Stimulated activated CD4-positive, alpha-beta T cell treated with anti-CD3 and anti-CD28 coated beads, Interleukin-12 subunit alpha, Interleukin-12 subunit beta, amount 100 ng/mL, for 48 hours (primary cell): ENCODE data around the gene NIP7.
"Not testable (repeated sequence)": the region's sequence is repeated elsewhere in the genome, so short reads cannot be mapped to it uniquely, and the experiment has no call there.

Experiments used
- DNase-seq, 3 donors: peaks; one replicate each; pipeline ENCODE4 v3.0.0-alpha.2; 2020; ENCODE audit warnings: low read depth in 2 of 3, low spot score in 1 of 3

Gene NIP7

DNA sequence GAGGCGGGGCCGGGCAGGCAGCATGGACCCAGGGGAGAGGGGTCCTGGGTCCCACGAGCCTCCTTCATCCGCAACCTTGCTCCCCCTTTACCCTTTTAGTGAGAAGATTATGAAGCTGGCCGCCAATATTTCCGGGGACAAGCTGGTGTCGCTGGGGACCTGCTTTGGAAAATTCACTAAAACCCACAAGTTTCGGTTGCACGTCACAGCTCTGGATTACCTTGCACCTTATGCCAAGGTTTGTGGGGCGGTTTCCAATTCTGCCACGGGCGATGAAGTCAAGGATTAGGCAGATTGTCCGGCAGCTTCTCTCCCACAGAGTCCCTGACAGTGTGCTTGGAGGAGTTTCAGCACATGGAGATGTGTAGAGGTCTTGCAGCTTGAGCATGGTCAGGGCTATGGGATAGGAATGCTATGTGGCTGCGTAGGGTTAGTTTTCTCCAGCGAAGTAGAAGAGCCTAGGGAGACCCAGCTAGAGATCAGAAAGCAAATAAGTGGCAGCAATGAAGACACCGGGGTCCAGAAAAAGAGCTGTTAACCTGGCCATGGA is 598 bp downstream of the NIP7 start:
- DNase-seq: peak in 2 of 3 donors; percentile 13 to 29

DNA sequence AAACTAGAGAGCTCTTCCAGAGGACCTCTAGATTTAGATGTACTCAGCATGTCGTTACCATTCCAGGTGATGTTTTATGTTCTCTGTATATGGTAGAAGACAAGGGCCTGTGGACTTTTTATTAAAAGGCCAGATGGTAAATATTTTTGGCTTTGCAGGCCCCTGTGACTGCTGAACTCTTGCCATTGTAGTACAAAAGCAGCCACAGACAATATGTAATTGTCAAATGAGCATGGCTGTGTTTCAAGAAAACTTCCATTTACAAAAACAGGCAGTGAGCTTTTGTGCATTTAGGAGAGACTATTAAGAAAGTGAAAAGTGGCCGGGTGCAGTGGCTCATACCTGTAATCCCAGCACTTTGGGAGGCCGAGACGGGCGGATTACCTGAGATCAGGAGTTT is 4.6 kb downstream of the NIP7 start:
- DNase-seq: no peak

DNA sequence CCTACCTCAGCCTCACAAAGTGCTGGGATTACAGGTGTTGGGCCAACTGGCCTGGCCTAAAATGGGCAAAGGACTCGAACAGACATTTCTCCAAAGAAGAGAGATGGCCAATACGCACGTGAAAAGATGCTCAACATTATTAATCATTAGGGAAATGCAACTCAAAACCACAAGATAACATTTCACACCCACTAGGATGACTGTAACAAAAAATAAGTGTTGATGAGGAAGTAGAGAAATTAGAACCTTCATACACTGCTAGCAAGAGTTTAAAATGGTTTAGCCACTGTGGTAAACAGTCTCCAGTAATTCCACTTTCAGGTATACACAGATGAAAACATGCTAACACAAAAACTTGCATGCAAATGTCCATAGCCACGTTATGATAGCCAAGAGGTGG is 6.4 kb downstream of the NIP7 start:
- no peak for DNase-seq

DNA sequence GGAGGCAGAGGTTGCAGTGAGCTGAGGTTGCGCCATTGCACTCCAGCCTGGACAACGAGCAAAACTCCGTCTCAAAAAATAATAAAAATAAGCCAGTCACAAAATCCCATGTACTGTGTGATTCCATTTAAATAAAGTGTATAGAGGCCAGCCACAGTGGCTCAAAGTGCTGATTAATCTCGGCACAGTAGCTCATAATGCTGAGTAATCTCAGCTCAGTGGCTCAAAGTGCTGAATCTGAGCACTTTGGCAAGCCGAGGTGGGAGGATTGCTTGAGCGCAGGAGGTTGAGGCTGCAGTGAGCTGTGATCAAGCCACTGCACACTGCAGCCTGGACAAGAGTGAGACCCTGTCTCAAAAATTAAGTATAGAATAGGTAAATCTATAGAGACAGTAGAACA is 7.1 kb downstream of the NIP7 start:
- no peak for DNase-seq

DNA sequence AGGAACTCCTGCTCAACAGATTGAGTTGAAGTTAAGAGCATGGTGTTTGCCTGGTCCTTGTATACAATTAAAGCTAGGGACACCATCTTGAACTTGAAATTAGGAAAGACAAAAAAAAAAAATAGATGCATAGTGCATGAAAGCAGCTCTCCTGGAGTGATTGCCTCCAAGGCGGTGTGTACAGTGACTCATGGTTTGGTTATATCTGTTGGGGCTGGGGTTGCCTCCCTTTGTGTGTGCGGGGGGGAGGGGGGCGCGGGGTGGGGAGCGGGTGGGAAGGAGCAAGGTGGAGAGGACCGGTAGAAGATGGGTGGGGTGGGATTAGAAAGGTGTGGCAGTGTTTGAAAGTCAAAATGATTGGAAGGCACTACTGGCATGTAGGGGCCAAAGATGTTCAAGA is 8.7 kb downstream of the NIP7 start:
- no peak for DNase-seq

DNA sequence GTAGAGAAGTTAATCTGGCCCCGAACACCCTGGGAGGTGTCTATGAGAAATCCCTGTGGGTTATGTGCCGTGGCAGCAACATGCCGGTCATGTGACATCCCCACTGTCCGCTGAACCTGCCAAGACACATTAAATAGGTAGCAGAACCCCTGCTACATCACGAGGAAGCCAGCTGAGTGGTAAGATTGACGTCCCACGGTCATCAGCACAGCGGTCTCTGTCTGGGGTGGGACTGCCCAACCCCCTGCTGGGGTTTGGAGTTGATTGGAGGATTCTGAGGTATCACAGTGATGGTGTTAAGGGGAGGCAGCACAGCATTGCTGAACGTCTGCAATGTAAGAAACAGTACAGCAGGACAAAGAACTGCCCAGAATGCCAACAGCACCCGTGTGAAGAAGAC is 10.0 kb downstream of the NIP7 start:
- no peak for DNase-seq

DNA sequence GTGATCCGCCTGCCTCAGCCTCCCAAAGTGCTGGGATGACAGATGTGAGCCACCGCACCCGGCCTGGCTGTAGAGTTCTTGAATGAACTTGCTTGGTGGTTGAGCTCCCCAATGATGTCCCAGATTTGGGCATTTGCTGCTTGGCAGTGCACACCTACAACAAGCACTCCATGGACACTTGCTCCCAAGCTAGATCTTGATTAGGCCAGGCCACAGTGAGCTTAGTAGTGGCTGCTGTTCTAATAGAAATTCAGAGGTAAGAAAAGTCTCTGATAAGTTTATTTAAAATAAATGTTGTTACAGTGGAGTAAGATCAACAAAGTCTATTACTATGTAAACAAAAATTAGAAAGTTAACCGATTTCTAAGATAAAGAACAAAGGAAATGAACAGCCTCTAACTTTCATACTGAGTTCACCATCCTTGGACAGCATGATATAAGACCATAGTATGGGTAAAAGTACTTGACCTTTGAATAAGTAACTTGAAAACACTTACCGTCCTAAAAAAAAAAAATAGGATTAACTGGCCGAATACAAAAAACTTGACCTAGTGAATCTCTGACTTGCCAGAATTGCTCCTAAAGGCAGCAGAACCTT is 11.1 kb downstream of the NIP7 start:
- no peak for DNase-seq

DNA sequence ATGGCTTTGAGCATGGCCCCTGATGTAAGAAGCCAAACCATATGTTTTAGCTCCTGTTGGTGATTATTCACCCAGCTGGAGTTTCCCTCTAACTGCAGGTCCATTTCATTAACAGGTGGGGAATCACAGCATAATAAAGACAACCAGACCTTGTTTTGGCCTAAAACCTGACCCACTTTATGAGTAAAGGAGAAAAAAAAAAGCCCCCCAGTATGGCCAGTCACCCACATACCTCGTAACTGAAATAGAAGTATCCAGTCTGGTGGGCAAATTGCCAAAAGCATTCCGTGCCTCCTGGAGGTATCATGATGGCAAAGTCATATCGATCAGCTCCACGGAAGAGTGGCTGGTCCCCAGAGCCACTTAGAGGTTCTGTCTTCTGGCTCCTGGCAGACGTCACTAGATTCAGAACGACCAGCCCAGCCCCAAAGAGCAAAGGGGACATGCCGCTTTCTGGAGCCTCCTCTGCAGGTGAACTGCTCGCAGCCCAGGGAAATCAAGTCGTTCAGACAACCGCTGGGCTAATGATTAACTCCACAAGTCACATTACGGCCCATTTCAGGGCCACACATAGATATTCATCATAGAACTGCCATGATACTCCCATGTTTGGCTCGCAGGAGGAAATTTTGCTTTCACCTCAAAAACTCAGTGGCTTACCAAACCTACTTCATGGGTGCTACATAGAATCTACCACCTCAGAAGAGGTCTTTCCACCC is 11.9 kb downstream of the NIP7 start, which contains the start of gene TMED6:
TMED6 (minus strand) TSS at position 478 of the 719 bp plus-strand sequence; CDS start at position 445, 33 bp downstream.
- no peak for DNase-seq

DNA sequence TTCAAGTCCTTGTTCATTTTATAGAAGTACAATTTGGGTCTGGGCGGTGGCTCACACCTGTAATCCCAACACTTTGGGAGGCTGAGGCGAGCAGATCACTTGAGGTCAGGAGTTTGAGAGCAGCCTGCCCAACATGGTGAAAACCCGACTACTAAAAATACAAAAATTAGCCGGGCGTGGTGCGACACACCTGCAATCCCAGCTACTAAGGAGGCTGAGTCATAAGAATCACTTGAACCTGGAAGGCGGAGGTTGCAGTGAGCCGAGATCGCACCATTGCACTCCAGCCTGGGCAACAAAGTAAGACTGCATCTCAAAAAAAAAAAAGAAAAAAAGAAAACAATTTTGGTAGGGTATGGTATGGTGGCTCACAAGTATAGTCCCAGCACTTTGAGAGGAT is 20.5 kb downstream of the NIP7 start:
- not testable (repeated sequence) for DNase-seq

DNA sequence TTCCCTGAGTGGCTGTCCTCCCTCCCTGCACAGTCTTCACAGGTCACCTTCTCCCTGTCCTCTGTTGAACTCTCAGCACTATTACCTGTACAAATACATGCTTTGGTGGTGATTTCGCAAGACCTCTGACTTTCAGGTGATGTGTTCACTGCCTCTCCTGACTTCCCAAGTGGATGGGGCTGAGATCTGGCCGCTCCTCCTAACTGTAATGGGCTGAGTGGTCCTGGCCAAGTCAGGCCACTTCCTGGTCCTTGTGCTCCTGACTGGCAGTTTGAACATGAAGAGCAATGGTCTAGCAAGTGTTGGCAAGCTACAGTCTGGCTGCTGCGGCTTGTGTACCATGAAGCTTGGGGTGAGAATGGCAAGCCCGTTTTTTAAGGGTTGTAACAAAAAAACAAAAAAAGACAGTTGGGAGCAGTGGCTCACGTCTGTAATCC is 23.7 kb downstream of the NIP7 start:
- no peak for DNase-seq

DNA sequence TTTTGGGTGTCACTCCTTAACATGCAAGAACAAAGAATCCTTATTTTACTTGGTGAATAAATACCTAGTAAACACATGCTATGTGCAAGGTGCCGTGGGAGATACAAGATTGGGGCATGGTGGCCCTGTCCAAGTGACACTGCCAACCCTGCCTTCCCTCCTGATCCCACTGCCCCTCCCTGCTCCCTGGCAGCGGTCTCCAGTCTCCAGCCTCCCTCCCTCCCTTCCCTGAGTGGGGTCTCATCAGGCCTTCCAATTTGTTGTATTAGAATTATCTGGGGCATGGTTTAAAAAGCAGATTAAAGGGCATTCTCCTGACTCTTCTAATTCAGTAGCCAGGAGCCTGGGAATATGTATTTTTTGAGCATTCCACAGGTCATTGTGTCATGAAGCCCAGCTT is 24.5 kb downstream of the NIP7 start:
- no peak for DNase-seq

DNA sequence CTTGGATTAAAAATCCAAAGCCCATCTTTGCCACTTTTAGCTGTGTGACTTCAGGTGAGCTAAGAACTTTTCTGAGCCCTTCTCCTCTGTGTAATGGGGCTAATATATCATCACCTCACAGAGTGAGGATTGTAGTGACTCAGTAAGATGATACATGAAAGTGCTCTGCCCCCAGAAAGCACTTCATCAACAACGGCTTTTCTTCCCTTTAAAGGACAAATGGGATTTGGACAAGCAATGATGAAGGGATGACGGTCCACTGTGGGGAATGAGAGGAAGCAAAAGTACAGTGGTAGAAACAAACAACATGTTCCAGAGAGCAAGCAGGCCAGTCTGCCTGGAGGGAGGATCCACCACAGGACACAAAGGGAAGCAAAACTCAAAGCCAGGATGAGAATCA is 26.3 kb downstream of the NIP7 start:
- no peak for DNase-seq

DNA sequence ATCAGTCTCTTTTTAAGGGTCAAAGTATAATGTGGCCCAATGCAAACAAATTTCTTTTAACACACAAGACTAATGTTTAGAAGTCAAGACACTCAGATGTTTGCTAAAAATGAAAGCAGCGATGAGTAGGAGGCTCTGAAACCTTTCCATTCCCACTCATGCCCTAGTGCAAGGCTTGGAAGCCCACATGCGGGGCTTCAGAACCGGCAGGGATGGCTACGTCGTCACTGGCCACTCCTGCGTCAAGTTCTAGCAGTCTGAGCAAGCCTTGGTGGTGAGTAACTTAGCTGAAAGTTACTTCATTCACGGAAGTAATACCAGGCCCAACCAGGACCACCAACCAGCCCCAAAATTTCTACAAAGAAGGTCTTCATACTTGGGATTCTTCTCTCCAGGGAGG is 26.9 kb downstream of the NIP7 start:
- DNase-seq: no peak

DNA sequence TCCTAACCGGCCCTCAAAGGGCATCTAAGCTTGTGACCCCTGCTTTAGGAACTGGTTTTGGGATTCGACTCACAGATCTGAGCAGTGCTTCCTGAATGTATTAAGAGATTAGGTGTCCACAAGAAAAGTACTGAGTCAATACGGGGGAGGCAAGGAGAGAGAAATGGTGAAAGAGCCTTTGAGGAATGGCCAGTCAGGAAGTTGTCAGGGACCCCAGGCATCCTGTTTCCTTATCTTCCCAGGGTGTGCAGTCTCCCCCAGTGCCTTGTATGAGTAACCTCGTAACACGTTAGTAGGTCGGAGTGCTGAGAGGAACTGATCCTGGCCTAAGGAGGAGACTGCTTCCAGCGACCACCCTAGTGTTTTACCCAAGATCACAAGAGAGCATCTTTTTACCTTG is 28.4 kb downstream of the NIP7 start:
- DNase-seq: no peak

DNA sequence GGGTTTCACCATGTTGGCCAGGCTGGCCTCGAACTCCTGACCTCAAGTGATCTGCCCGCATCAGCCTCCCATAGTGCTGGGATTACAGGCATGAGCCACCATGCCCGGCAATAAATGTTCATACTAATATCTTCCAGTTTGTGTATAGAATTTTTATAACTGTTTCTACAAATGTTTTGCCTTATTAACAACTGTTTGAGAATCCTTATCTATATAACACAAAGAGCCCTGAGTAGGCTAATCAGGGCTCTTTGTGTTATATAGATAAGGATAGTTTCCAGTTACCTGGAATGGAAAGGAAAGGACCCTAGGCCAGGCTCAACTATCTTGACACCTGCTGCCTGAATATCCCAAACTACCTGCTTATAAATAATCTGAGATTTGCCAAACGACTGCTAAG is 29.3 kb downstream of the NIP7 start:
- no peak for DNase-seq

DNA sequence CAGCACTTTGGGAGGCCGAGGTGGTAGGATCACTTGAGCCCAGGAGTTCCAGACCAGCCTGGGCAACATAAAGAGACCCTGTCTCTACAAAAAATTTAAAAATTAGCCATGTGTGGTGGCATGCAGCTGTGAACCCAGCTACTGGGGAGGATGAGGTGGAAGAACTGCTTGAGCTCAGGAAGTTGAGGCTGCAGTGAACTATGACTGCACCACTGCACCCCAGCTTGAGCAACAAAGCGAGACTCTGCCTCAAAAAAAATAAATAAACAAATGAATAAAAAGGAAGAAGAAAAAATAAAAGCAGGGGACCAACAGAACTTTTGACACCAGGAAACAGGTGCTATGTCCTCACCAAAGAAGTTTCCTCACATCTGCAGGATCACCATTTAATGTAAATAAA is 32.0 kb downstream of the NIP7 start:
- no peak for DNase-seq

DNA sequence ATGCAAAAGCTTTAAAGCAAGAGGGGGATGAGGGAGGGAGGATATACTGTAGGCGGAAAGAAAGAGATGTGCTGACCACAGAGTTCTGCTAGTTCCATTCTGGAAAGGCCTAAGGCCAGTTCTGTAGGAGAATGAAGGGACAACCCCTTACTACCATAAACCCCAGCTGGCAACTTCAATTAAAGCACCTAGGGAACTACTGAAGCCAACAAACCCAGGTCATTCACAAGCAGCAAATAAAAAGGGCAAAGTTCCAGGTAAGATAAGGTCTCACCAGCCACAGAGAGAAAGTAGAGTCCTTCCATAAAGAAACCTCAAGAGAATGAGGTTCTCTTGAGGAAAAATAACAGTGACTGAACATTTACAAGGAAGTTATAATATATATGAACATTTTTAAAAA is 33.4 kb downstream of the NIP7 start:
- no peak for DNase-seq

DNA sequence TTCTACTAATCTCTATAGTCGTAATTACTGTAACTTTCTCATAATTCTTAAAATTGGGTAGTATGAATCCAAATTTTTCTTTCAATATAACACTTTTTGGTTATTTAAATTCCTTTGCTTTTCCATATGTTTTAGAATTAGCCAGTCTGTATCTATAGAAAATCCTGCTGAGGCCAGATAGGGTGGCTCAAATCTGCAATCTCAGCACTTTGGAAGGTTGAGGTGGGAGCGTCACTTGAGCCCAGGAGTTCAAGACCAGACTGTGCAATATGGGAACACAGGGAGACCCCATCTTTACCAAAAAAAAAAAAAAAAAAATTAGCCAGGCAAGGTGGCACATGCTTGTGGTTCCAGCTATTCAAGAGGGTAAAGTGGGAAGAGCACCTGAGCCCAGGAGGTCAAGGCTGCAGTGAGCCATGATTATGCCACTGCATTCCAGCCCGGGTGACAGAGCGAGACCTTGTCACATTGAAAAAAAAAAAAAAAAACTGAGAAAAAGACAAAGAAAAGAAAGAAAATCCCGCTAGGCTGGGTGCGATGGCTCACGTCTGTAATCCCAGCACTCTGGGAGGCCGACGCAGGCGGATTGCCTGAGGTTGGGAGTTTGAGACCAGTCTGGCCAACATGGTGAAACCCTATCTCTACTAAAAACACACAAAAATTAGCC is 37.0 kb downstream of the NIP7 start:
- no peak for DNase-seq

DNA sequence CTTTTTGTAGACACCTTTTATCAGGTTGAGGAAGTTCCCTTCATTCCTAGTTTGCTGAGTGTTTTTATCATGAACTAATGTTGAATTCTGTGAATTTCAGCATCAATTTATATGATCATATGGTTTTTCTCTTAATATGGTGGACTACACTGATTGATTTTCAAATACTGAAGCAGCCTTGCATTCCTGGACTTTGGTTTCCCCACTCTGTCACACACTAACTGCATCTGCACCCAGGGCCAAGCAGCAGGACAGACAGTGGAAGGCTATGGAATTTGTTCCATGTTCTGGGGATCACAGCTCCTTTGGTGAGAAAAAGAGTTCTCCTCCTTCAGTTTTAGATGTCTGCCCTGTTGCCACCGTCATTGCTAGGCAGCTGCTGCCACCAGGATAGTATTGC is 38.5 kb downstream of the NIP7 start:
- DNase-seq: no peak

DNA sequence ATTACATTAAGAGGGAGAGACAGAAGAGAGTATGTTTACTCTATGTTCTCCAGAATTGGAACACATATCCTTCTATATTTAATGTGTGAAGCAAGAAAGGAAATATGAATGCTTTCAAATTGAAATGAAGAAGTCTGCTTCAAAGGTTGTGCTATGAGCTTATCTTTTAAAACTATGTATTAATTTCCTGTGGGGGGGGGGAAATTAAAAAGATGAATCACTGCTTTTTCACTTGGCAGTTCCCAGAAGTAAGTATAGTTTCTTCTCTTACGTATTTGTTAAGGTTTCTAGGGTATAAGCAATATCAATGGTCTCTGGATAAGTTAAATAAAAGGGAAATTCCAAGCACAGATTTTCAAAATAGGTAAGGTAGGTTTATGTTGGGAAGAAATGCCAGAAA is 39.2 kb downstream of the NIP7 start:
- no peak for DNase-seq

DNA sequence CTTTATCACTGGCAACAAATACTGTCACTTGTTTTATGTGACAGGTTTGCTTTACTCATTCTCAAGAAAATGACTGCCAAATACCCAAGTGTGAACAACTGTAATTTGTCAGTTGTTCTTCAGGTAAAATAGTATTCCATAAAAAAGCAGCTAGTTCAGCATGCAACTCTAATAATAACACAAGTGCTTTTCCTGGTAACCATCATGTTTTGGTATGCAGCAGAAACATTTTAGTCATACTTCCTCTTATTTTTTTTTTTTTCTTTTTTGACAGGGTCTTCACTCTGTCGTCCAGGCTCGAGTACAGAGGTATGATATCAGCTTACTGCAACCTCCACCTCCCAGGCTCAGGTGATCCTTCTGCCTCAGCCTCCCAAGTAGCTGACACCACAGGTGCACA is 41.7 kb downstream of the NIP7 start:
- DNase-seq: no peak

DNA sequence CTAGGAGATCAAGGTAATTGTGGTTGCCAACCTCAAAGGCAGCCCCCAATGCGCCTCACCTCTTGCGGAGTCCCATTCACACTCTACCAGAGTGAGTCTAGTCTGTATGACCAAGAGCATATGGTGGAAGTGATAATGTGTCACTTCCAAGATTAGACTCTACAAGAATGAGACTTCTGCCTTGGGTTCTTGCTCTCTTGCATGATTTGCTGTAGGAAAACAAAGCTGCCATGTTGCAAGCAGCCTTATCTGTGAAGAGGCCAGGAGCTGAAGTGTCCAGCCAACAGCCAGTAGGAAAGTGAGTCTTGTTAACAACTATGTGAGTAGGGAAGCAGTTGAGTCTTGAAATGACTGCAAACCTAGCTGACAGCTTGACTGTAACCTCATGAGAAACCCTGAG is 42.8 kb downstream of the NIP7 start:
- no peak for DNase-seq
